Fibroblast of lung (primary cell): Measurements from ENCODE around the gene TNFRSF18. TPM values are rescaled to one million over a fixed set of nuclear protein-coding genes. Genes with fewer than 3 reads are reported as not detected.

Experiments used
- DNase-seq, 2 donors: peaks; one replicate each; pipeline versions ENCODE4 v3.0.0 to v3.0.0-alpha.2; 2010; ENCODE audit warnings: low read depth in 2 of 2
- H2AFZ ChIP-seq: 2 replicates; pipeline ENCODE4 v1.5.1; 2012; ENCODE audit warnings: low read length, control low read depth, inconsistent platforms
- H3K27ac ChIP-seq: 2 replicates; pipeline ENCODE4 v1.5.1; 2011; ENCODE audit warnings: low read length, control low read depth; ENCODE audit not compliant: insufficient read depth
- H3K27me3 ChIP-seq: 2 replicates; pipeline ENCODE4 v1.5.1; 2011; ENCODE audit warnings: mild to moderate bottlenecking, low read length; ENCODE audit not compliant: control insufficient read depth, insufficient read depth
- H3K36me3 ChIP-seq: 2 replicates; pipeline ENCODE4 v1.5.1; 2011; ENCODE audit warnings: low read length; ENCODE audit not compliant: control insufficient read depth, insufficient read depth
- H3K4me1 ChIP-seq: 2 replicates; pipeline ENCODE4 v1.5.1; 2011; ENCODE audit warnings: low read length; ENCODE audit not compliant: control insufficient read depth, insufficient read depth; ENCODE audit errors: extremely low read depth
- H3K4me2 ChIP-seq: 2 replicates; pipeline ENCODE4 v1.5.1; 2011; ENCODE audit warnings: low read length, control low read depth; ENCODE audit not compliant: insufficient read depth; ENCODE audit errors: extremely low read depth
- H3K4me3 ChIP-seq, 4 experiments: fragments of 200-600 bp in 1 of 4; sonication (generic) in 1 of 4; replicated peaks in 1 of 4; 2 replicates each; pipeline ENCODE4 v1.5.1; 2011 to 2016; ENCODE audit warnings: low read length in 4 of 4, low read depth in 3 of 4, mild to moderate bottlenecking in 3 of 4, control low read depth in 2 of 4, inconsistent platforms in 1 of 4, mixed read lengths in 1 of 4; ENCODE audit not compliant: insufficient read depth in 1 of 4; ENCODE audit errors: control extremely low read depth in 1 of 4
- H3K79me2 ChIP-seq: 2 replicates; pipeline ENCODE4 v1.5.1; 2012; ENCODE audit warnings: mild to moderate bottlenecking, low read length, inconsistent platforms; ENCODE audit not compliant: control insufficient read depth, insufficient read depth
- H3K9ac ChIP-seq: 2 replicates; pipeline ENCODE4 v1.5.1; 2011; ENCODE audit warnings: mild to moderate bottlenecking, low read length, control low read depth; ENCODE audit not compliant: insufficient read depth
- H3K9me3 ChIP-seq: 2 replicates; pipeline ENCODE4 v1.5.1; 2012; ENCODE audit warnings: low read depth, low read length; ENCODE audit not compliant: control insufficient read depth, insufficient read depth
- H4K20me1 ChIP-seq: 2 replicates; pipeline ENCODE4 v1.5.1; 2011; ENCODE audit warnings: low read length; ENCODE audit not compliant: control insufficient read depth, insufficient read depth; ENCODE audit errors: extremely low read depth
- CTCF ChIP-seq, 2 donors: IDR thresholded peaks in 1 of 2; conservative IDR thresholded peaks in 1 of 2; 1 replicate in 1 of 2; 2 replicates in 1 of 2; pipeline ENCODE4 v1.5.1; 2011 to 2012; ENCODE audit warnings: low read length in 2 of 2, control low read depth in 1 of 2, inconsistent platforms in 1 of 2, low read depth in 1 of 2, mild to moderate bottlenecking in 1 of 2
- EZH2 ChIP-seq: IDR thresholded peaks from 2 replicates; pipeline ENCODE4 v1.5.1; 2012; ENCODE audit warnings: low read length, control low read depth, mild to moderate bottlenecking; ENCODE audit errors: missing control alignments
- polyA plus RNA-seq, 2 donors: library from polyadenylated mRNA; depleted of rRNA in 1 of 2; stranded (reverse) in 1 of 2; unstranded in 1 of 2; fragments of >200 nt; gene quantifications; 2 replicates each; pipeline ENCODE4 v1.2.1, GENCODE V29; 2011 to 2012; ENCODE audit warnings: missing spikeins in 1 of 2
- total RNA-seq: library from RNA; depleted of rRNA; stranded (reverse); fragments of >200 nt; gene quantifications from 2 replicates; pipeline ENCODE4 v1.2.1, GENCODE V29; 2014

Gene TNFRSF18
- total and polyA plus RNA-seq, 2 donors (not counting 1 experiment from before 2014, with no cell fraction given): 1.3 TPM; not detected in 1

- H3K27ac ChIP-seq: peak overlapping the region; percentile 64
- H4K20me1 ChIP-seq: no peaks in the 10 kb centered on the region
- DNase-seq: peak; percentile 85 to 87
- H3K27me3 ChIP-seq: no peaks in the 10 kb centered on the region
- peak overlapping the region; percentile 39 to 65 (median 48) for H3K4me3 ChIP-seq
- peak overlapping the region; percentile 12 for H2AFZ ChIP-seq
- H3K9me3 ChIP-seq: no peaks in the 10 kb centered on the region
- no peak for TF ChIP-seq EZH2
- TF ChIP-seq CTCF (conservative IDR thresholded peaks at IDR 0.05 in 1 of 2, IDR thresholded peaks at IDR 0.05 in 1 of 2; ENCODE audit: low read depth in 1 of 2, low read length in 2 of 2): no peak
- H3K36me3 ChIP-seq: no peaks in the 10 kb centered on the region
- H3K79me2 ChIP-seq: no peaks in the 10 kb centered on the region
- H3K4me2 ChIP-seq: peak overlapping the region; percentile 72
- H3K4me1 ChIP-seq: peaks cover 3% of the 10 kb centered on the region
- H3K9ac ChIP-seq: peak overlapping the region; percentile 71
These were observed 48.9 kb downstream of the TNFRSF18 start for GRCh38 chr1:1157426-1157913.

GRCh38 chr1:1157033-1157365 is 49.4 kb downstream of the TNFRSF18 start:
- H3K4me1 ChIP-seq: peaks cover 3% of the 10 kb centered on the region
- DNase-seq: no peak
- no peak overlapping the region for H3K9ac ChIP-seq
- no peaks in the 10 kb centered on the region for H3K36me3 ChIP-seq
- no peaks in the 10 kb centered on the region for H4K20me1 ChIP-seq
- H3K9me3 ChIP-seq: no peaks in the 10 kb centered on the region
- no peaks in the 10 kb centered on the region for H3K79me2 ChIP-seq
- no peaks in the 10 kb centered on the region for H3K27me3 ChIP-seq
- no peak overlapping the region for H3K27ac ChIP-seq
- no peak overlapping the region for H2AFZ ChIP-seq
- TF ChIP-seq CTCF (conservative IDR thresholded peaks at IDR 0.05 in 1 of 2, IDR thresholded peaks at IDR 0.05 in 1 of 2; ENCODE audit: low read depth in 1 of 2, low read length in 2 of 2) (no peak), EZH2 (no peak)
- H3K4me3 ChIP-seq: no peak overlapping the region
- H3K4me2 ChIP-seq: no peak overlapping the region

- Histone ChIP-seq H3K9me3 (no peaks in the 10 kb centered on the region), H2AFZ (no peak overlapping the region), H3K4me3 (no peak overlapping the region), H3K79me2 (no peaks in the 10 kb centered on the region), H3K4me1 (peaks cover 3% of the 10 kb centered on the region), H3K36me3 (no peaks in the 10 kb centered on the region), H3K9ac (no peak overlapping the region), H4K20me1 (no peaks in the 10 kb centered on the region), H3K4me2 (no peak overlapping the region), H3K27me3 (no peaks in the 10 kb centered on the region), H3K27ac (no peak overlapping the region)
- no peak for DNase-seq
- TF ChIP-seq CTCF (conservative IDR thresholded peaks at IDR 0.05 in 1 of 2, IDR thresholded peaks at IDR 0.05 in 1 of 2; ENCODE audit: low read depth in 1 of 2, low read length in 2 of 2) (no peak), EZH2 (no peak)
These were observed 50.0 kb downstream of the TNFRSF18 start for GRCh38 chr1:1156140-1157032.
